HCT116 (cell line): ENCODE measurements around the gene RYR2.

Experiments
- CBX3 ChIP-seq: IDR thresholded peaks from 2 replicates; pipeline ENCODE4 v1.6.1; 2012; ENCODE audit warnings: low read depth
- EZH2 ChIP-seq: fragments of 200-600 bp; sonication (generic); IDR thresholded peaks from 2 replicates; pipeline ENCODE4 v1.6.1; 2017; ENCODE audit warnings: antibody characterized with exemption, mixed run types
- POLR2AphosphoS5 ChIP-seq: IDR thresholded peaks from 2 replicates; pipeline ENCODE4 v1.6.1; 2011; ENCODE audit warnings: mild to moderate bottlenecking, low read depth, low read length, moderate library complexity
- SP1 ChIP-seq: IDR thresholded peaks from 2 replicates; pipeline ENCODE4 v1.6.1; 2012; ENCODE audit warnings: low read depth
- ZNF274 ChIP-seq: fragments of 200-500 bp; sonication (Bioruptor generic); IDR thresholded peaks from 2 replicates; pipeline ENCODE4 v1.6.1; 2014; ENCODE audit warnings: mild to moderate bottlenecking, low read depth, low read length, inconsistent platforms

DNA sequence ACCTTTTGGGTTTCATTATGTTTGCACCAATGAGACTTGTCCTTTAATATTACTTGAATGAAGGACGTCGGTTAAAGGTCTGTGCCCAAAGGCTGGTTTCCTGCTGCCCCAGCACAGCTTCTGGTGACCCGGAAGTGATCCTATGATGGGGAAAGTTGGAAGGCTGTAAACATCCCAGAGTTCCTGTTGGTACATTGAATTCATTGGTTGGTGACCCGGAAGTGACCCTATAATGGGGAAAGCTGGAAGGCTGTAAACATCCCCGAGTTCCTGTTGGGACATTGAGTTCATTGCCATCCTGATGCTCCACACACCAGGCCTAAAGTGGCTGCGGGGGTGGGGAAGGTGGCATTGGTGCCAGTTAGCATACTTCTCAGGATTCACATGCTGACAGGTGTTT lies 187.3 kb downstream of the RYR2 start:
- TF ChIP-seq ZNF274 = no peak
- TF ChIP-seq CBX3 = no peak
- no peak for TF ChIP-seq POLR2AphosphoS5
- TF ChIP-seq SP1 = no peak
- TF ChIP-seq EZH2 = no peak
